GM12878 (cell line): ENCODE measurements around the gene DPM3. TPM values are rescaled to one million over a fixed set of nuclear protein-coding genes. Genes with fewer than 3 reads are reported as not detected.

Source experiments
- ATAC-seq: fragments of 200-7000 bp; cut with Tn5 transposase; 3 replicates; pipeline ENCODE4 v1.9.1; 2020; ENCODE audit warnings: mild to moderate bottlenecking, moderate library complexity
- BruUV-seq: library from RNA; stranded (reverse); fragments of 400-500 nt; replicated peaks from 2 replicates; lab custom pipeline; 2021; lab: Mats Ljungman, UMichigan
- CTCF ChIA-PET: fragments of 300-600 bp; sonication (Branson Sonifier 250); formaldehyde crosslinking; extraction: SDS; loops from one replicate; lab custom pipeline; 2021; ENCODE audit warnings: inconsistent platforms; lab: Yijun Ruan, JAX
- POLR2A ChIA-PET: fragments of 350-600 bp; formaldehyde crosslinking; extraction: SDS; loops from one replicate; lab custom pipeline; 2021; ENCODE audit warnings: inconsistent platforms; lab: Charles Lee
- RAD21 ChIA-PET: fragments of 300-600 bp; sonication (Branson Sonifier 250); formaldehyde crosslinking; loops from one replicate; lab custom pipeline; 2023; ENCODE audit warnings: antibody characterized with exemption; ENCODE audit not compliant: unreplicated experiment; lab: Charles Lee
- SMC1A ChIA-PET: fragments of 300-600 bp; sonication (Branson Sonifier 250); formaldehyde crosslinking; loops from one replicate; lab custom pipeline; 2023; ENCODE audit not compliant: unreplicated experiment, uncharacterized antibody; lab: Charles Lee
- DNase-seq: peaks from one replicate; pipeline ENCODE4 v3.0.0-alpha.2; 2011; ENCODE audit warnings: low read depth, low spot score
- FAIRE-seq: peaks from 3 replicates; lab custom pipeline; 2011; peaks lifted over from hg19 to GRCh38; lab: Jason Lieb, UNC
- H2AFZ ChIP-seq: 2 replicates; pipeline ENCODE4 v1.6.0; 2011; ENCODE audit warnings: low read depth, low read length, control low read depth; ENCODE audit not compliant: control insufficient read depth
- H3K27ac ChIP-seq: 2 replicates; pipeline ENCODE4 v1.5.1; 2011; ENCODE audit warnings: control low read depth; ENCODE audit not compliant: control insufficient read depth, insufficient read depth
- H3K27me3 ChIP-seq, 2 experiments: replicated peaks in 1 of 2; 2 replicates each; pipeline versions ENCODE4 v1.6.0 to v1.6.1; 2011; ENCODE audit warnings: low read length in 1 of 2; ENCODE audit not compliant: control insufficient read depth in 2 of 2, insufficient read depth in 2 of 2
- H3K36me3 ChIP-seq, 2 experiments: 2 replicates each; pipeline ENCODE4 v1.5.1; 2011; ENCODE audit warnings: low read length in 1 of 2; ENCODE audit not compliant: control insufficient read depth in 2 of 2, insufficient read depth in 2 of 2
- H3K4me1 ChIP-seq: 2 replicates; pipeline ENCODE4 v1.6.1; 2011; ENCODE audit warnings: mild to moderate bottlenecking, low read length, moderate library complexity, mixed read lengths; ENCODE audit not compliant: control insufficient read depth, insufficient read depth
- H3K4me2 ChIP-seq: 2 replicates; pipeline ENCODE4 v1.6.0; 2011; ENCODE audit warnings: control low read depth; ENCODE audit not compliant: control insufficient read depth, insufficient read depth
- H3K4me3 ChIP-seq: fragments of 200-600 bp; sonication (generic); 2 replicates; pipeline ENCODE4 v1.5.1; 2016
- H3K79me2 ChIP-seq: 2 replicates; pipeline ENCODE4 v1.6.0; 2011; ENCODE audit warnings: low read length; ENCODE audit not compliant: control insufficient read depth, insufficient read depth
- H3K9ac ChIP-seq: 2 replicates; pipeline ENCODE4 v1.8.0; 2011; ENCODE audit warnings: low read length, control low read depth, mixed read lengths; ENCODE audit not compliant: control insufficient read depth, insufficient read depth
- H3K9me3 ChIP-seq: replicated peaks from 3 replicates; pipeline ENCODE4 v1.5.1; 2011; ENCODE audit warnings: mild to moderate bottlenecking, low read length; ENCODE audit not compliant: control insufficient read depth, insufficient read depth
- H4K20me1 ChIP-seq: 2 replicates; pipeline ENCODE4 v1.6.0; 2011; ENCODE audit not compliant: control insufficient read depth, insufficient read depth
- ASH2L ChIP-seq: fragments of 300-600, 200-600 bp; sonication (generic); IDR thresholded peaks from 2 replicates; pipeline ENCODE4 v1.6.1; 2017; ENCODE audit warnings: low read depth, mild to moderate bottlenecking, borderline replicate concordance
- BHLHE40 ChIP-seq, 2 experiments: fragments of 450-650 bp in 1 of 2; IDR thresholded peaks; 2 replicates each; pipeline ENCODE4 v1.6.1; 2011 to 2017; ENCODE audit warnings: low read depth in 2 of 2, borderline replicate concordance in 1 of 2, improper control_type of control experiment in 1 of 2, low read length in 1 of 2, mild to moderate bottlenecking in 1 of 2
- CBX3 ChIP-seq: fragments of 200-600 bp; sonication (generic); IDR thresholded peaks from 2 replicates; pipeline ENCODE4 v1.6.1; 2016; ENCODE audit warnings: low read depth, borderline replicate concordance
- EGR1 ChIP-seq, 2 experiments: IDR thresholded peaks; 1 replicate in 1 of 2; 2 replicates in 1 of 2; pipeline ENCODE4 v1.6.1; 2011 to 2012; ENCODE audit warnings: low read depth in 2 of 2, low read length in 2 of 2, borderline replicate concordance in 1 of 2, mild to moderate bottlenecking in 1 of 2, moderate library complexity in 1 of 2
- HCFC1 ChIP-seq: fragments of 150-350 bp; IDR thresholded peaks from 2 replicates; pipeline ENCODE4 v1.6.1; 2014; ENCODE audit warnings: low read length
- MYB ChIP-seq: fragments of 150-350 bp; IDR thresholded peaks from 2 replicates; pipeline ENCODE4 v1.6.1; 2014; ENCODE audit warnings: mild to moderate bottlenecking, low read depth, low read length, borderline replicate concordance
- RAD21 ChIP-seq: IDR thresholded peaks from 2 replicates; pipeline ENCODE4 v1.6.1; 2011; ENCODE audit warnings: mild to moderate bottlenecking, low read depth, low read length, moderate library complexity; ENCODE audit not compliant: insufficient read depth
- RBBP5 ChIP-seq: fragments of 200-600 bp; sonication (generic); conservative IDR thresholded peaks from 2 replicates; pipeline ENCODE4 v1.6.1; 2016
- RELB ChIP-seq: fragments of 450-650 bp; IDR thresholded peaks from 2 replicates; pipeline ENCODE4 v1.6.1; 2017; ENCODE audit warnings: low read depth, mild to moderate bottlenecking, moderate library complexity
- REST ChIP-seq: IDR thresholded peaks from 2 replicates; pipeline ENCODE4 v1.6.1; 2012; ENCODE audit warnings: mild to moderate bottlenecking, low read depth, low read length
- TCF3 ChIP-seq: IDR thresholded peaks from 2 replicates; pipeline ENCODE4 v1.6.1; 2012; ENCODE audit warnings: low read depth, mild to moderate bottlenecking, low read length, borderline replicate concordance; ENCODE audit not compliant: insufficient read depth
- YBX1 ChIP-seq: fragments of 450-650 bp; IDR thresholded peaks from 2 replicates; pipeline ENCODE4 v1.6.1; 2016; ENCODE audit warnings: antibody characterized with exemption
- ZBTB4 ChIP-seq: fragments of 450-650 bp; formaldehyde crosslinking; IDR thresholded peaks from 2 replicates; pipeline ENCODE4 v1.4.0; 2022; ENCODE audit warnings: mild to moderate bottlenecking, moderate library complexity
- WGBS: methylation state at CpG from one replicate; pipeline ENCODE4 v1.1.6; 2016; ENCODE audit warnings: low lambda C conversion rate; ENCODE audit not compliant: insufficient replicate concordance, insufficient coverage; ENCODE audit errors: missing lambda C conversion rate; 5-methylcytosine and 5-hydroxymethylcytosine counted together
- in situ Hi-C: fragments of 300-500 bp; cut with MboI; formaldehyde crosslinking; loops from 9 replicates; pipeline ENCODE4 v1.14.3; 2018; ENCODE audit warnings: mixed read lengths
- intact Hi-C: fragments of 100-400 bp; cut with micrococcal nuclease; formaldehyde crosslinking; loops from one replicate; pipeline ENCODE4 v1.14.2; 2022; ENCODE audit not compliant: unreplicated experiment
- polyA plus RNA-seq, 11 experiments: library from polyadenylated mRNA; depleted of rRNA in 4 of 11; unstranded in 6 of 11; stranded (reverse) in 5 of 11; fragments of >200 nt; fragmentation: Nextera tagmentation in 4 of 11; fragmentation: Illumina TruSeq in 1 of 11; extraction: Ambion mirVana in 4 of 11; extraction: Trizol in 1 of 11; gene quantifications; 1 replicate in 1 of 11; 2 replicates in 10 of 11; pipeline versions ENCODE4 v1.2.1 to v1.2.3, GENCODE V29; 2011 to 2016; ENCODE audit warnings: inconsistent platforms in 2 of 11, missing spikeins in 2 of 11, low read depth in 1 of 11
- total RNA-seq, 4 experiments: library from RNA; depleted of rRNA in 3 of 4; stranded (reverse); fragments of >200 nt in 3 of 4; fragmentation: Illumina TruSeq in 1 of 4; extraction: Trizol in 1 of 4; gene quantifications; 2 replicates each; pipeline versions ENCODE4 v1.2.1 to v1.2.3, GENCODE V29; 2013 to 2021

DPM3 gene
- total and polyA plus RNA-seq, 10 of the 15 experiments (the other 5 are each of a cell fraction or from before 2014, with no cell fraction given), result 5.9 to 78.7 (median 25.7) TPM

GRCh38 chr1:155107309-155108264, 32.7 kb downstream of the DPM3 start:
- no peak overlapping the region for H3K27ac ChIP-seq
- FAIRE-seq (no peak), ATAC-seq (no peak), DNase-seq (no peak)
- no peak overlapping the region for H3K4me2 ChIP-seq
- H2AFZ ChIP-seq, result no peak overlapping the region
- ChIA-PET SMC1A (interaction anchor here (0.6 to 2.1 kb wide), 4 partner anchors 10 to 65 kb away, joined by 3 to 6 read pairs (median 5); partner anchors contain the start of gene KRTCAP2), CTCF (interaction anchor here (0.8 to 3.0 kb wide), 5 partner anchors 8 to 65 kb away, joined by 3 to 9 read pairs (median 3); partner anchors contain the start of gene KRTCAP2), RAD21 (interaction anchor here (0.5 kb wide), 1 partner anchor 8 kb away, joined by 5 read pairs; no protein-coding TSS in a partner anchor), POLR2A (interaction anchor here (0.6 to 1.3 kb wide), 2 partner anchors 13 to 254 kb away, joined by 3 read pairs; no protein-coding TSS in a partner anchor)
- 14% methylated on average over 12 of the region's 12 CpGs for WGBS
- H3K36me3 ChIP-seq, result no peaks in the 10 kb centered on the region
- no peaks in the 10 kb centered on the region for H3K9me3 ChIP-seq
- no peaks in the 10 kb centered on the region for H4K20me1 ChIP-seq
- H3K4me1 ChIP-seq, result no peaks in the 10 kb centered on the region
- no TSS peak for BruUV-seq
- no peak overlapping the region for H3K9ac ChIP-seq
- in situ Hi-C loops, result no loop called here
- intact Hi-C loops, result no loop called here
- H3K27me3 ChIP-seq, result no peaks in the 10 kb centered on the region
- no peaks in the 10 kb centered on the region for H3K79me2 ChIP-seq
- H3K4me3 ChIP-seq, result no peak overlapping the region
- TF ChIP-seq HCFC1 (no peak), EGR1 (IDR thresholded peaks at IDR 0.05; ENCODE audit: borderline replicate concordance in 1 of 2, low read depth in 2 of 2, low read length in 2 of 2) (no peak), RBBP5 (no peak), ASH2L (no peak), YBX1 (no peak), TCF3 (no peak), RAD21 (no peak), ZBTB4 (CRISPR knock-in tag) (no peak), BHLHE40 (IDR thresholded peaks at IDR 0.05; ENCODE audit: borderline replicate concordance in 1 of 2, low read depth in 2 of 2, low read length in 1 of 2) (no peak), RELB (no peak), MYB (no peak), CBX3 (no peak), REST (no peak)
